Lower leg skin (tissue), 3 donors: ENCODE measurements around the gene ZYX.

Source experiments
- POLR2A ChIP-seq, 2 donors: fragments of 450-650 bp; IDR thresholded peaks; one replicate each; pipeline ENCODE4 v1.6.1; 2016 to 2017; ENCODE audit warnings: antibody characterized with exemption in 2 of 2, mild to moderate bottlenecking in 1 of 2, moderate library complexity in 1 of 2
- TF ChIP-seq, protein P1 (sequence below), 3 donors: fragments of 450-650 bp; IDR thresholded peaks; one replicate each; pipeline ENCODE4 v1.5.1; 2016; ENCODE audit warnings: antibody characterized with exemption in 3 of 3, mild to moderate bottlenecking in 3 of 3, moderate library complexity in 2 of 3

DNA sequence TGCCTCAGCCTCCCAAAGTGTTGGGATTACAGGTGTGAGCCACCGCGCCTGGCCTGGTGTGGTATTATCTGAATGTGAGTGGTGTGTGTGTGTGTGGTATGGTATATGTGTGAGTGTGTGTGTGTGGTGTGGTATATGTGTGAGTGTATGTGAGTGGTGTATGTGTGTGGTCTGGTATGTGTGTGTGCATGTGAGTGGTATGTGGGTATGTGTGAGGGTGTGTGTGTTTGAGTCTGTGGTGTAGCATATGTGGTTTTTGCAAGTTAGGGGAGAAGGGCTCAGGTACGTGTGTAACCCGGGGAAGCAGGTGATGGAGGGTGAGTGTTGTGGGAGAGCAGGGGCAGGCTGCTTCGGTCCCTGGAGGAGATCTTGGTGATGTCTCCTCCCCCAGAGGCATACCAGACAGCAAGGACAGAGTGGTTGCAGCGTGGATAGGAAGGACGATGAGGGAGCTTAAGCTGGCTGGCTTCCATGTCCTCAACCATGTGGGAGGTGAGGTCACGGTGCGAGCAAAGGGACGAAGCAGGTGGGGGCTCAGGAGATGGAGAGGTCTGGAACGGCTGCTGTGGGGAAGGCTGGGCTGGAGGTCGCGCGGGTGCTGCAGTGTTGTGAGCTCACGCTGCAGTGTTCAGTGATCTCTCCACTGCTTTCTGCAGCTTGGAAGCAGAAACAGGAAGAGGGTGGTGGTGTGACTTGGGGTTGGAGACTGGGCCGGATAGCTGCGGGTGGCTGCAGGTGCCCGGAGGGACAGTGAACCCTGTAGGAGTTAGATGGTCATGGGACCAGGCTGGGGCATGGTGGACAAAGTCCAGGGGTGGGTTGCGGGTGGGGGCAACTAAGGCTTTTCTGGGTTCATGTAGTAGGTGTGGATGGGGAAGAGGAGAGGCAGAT lies 5.0 kb downstream of the ZYX start:
- TF ChIP-seq, protein P1, sequence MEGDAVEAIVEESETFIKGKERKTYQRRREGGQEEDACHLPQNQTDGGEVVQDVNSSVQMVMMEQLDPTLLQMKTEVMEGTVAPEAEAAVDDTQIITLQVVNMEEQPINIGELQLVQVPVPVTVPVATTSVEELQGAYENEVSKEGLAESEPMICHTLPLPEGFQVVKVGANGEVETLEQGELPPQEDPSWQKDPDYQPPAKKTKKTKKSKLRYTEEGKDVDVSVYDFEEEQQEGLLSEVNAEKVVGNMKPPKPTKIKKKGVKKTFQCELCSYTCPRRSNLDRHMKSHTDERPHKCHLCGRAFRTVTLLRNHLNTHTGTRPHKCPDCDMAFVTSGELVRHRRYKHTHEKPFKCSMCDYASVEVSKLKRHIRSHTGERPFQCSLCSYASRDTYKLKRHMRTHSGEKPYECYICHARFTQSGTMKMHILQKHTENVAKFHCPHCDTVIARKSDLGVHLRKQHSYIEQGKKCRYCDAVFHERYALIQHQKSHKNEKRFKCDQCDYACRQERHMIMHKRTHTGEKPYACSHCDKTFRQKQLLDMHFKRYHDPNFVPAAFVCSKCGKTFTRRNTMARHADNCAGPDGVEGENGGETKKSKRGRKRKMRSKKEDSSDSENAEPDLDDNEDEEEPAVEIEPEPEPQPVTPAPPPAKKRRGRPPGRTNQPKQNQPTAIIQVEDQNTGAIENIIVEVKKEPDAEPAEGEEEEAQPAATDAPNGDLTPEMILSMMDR (IDR thresholded peaks at IDR 0.05): no peak
- no peak for TF ChIP-seq POLR2A (IDR thresholded peaks at IDR 0.05)
